ENCODE data around the gene CD55.

GRCh38 chr1:207362962-207363860 is 41.7 kb downstream of the CD55 start:
- TF ChIP-seq CTCF (IDR thresholded peaks at IDR 0.05) (no peak), POLR2A (IDR thresholded peaks at IDR 0.05) (no peak), EP300 (IDR thresholded peaks at IDR 0.05) (no peak)

All from suprapubic skin (tissue), 3 donors.